HAP-1 (cell line): ENCODE measurements around the gene ZNRF2.

Experiments
- DNase-seq, 2 experiments: peaks; one replicate each; pipeline ENCODE4 v3.0.0-alpha.2; 2016 to 2020; ENCODE audit warnings: low spot score in 2 of 2
- H3K27me3 ChIP-seq: fragments of 250-450 bp; sonication (Bioruptor Pico); 2 replicates; pipeline ENCODE4 v1.5.1; 2020; ENCODE audit warnings: low read depth, mild to moderate bottlenecking, moderate library complexity
- H3K36me3 ChIP-seq: fragments of 250-450 bp; sonication (Bioruptor Pico); replicated peaks from 2 replicates; pipeline ENCODE4 v1.5.1; 2020; ENCODE audit warnings: mild to moderate bottlenecking
- H3K4me1 ChIP-seq: fragments of 250-450 bp; sonication (Bioruptor Pico); 2 replicates; pipeline ENCODE4 v1.5.1; 2020; ENCODE audit warnings: mild to moderate bottlenecking
- H3K4me3 ChIP-seq: fragments of 250-450 bp; sonication (Bioruptor Pico); 2 replicates; pipeline ENCODE4 v1.5.1; 2020; ENCODE audit warnings: mild to moderate bottlenecking, moderate library complexity
- H3K9me3 ChIP-seq: fragments of 250-450 bp; sonication (Bioruptor Pico); 2 replicates; pipeline ENCODE4 v1.5.1; 2020; ENCODE audit warnings: mild to moderate bottlenecking, moderate library complexity
- in situ Hi-C: fragments of 300-500 bp; cut with MboI; formaldehyde crosslinking; loops from 3 replicates; pipeline ENCODE4 v1.14.3; 2020; ENCODE audit warnings: low sequenced_read_pairs, inconsistent platforms, mixed read lengths

The ZNRF2 gene

DNA sequence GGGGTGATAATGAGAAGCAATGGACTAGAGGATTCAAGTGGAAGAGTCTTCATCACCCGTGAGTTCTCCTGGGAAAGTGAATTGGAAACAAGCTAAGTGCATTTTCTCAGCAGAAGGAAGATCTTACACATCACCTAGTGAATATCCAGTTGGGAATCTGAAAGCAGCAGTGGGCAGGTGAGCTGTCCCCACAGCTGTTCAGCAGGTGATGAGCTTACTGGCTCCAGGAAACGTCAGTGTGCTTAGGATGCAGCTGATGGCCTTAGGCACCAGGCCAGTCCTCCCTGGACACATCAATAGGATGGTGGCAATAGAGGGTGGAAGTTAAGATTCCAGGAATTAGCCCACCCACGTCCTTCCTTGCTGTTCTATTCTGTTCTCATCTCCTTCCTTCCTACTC, 127.5 kb downstream of the ZNRF2 start:
- H3K4me1 ChIP-seq = no peaks in the 10 kb centered on the region
- H3K36me3 ChIP-seq = no peaks in the 10 kb centered on the region
- H3K9me3 ChIP-seq = peaks cover 5% of the 10 kb centered on the region
- H3K4me3 ChIP-seq = no peak overlapping the region
- no peaks in the 10 kb centered on the region for H3K27me3 ChIP-seq
- DNase-seq = no peak
- in situ Hi-C loops = loop anchor here (5.0 to 25.0 kb wide), 2 partner anchors 130 to 250 kb away; partner anchors contain the start of gene ZNRF2

DNA sequence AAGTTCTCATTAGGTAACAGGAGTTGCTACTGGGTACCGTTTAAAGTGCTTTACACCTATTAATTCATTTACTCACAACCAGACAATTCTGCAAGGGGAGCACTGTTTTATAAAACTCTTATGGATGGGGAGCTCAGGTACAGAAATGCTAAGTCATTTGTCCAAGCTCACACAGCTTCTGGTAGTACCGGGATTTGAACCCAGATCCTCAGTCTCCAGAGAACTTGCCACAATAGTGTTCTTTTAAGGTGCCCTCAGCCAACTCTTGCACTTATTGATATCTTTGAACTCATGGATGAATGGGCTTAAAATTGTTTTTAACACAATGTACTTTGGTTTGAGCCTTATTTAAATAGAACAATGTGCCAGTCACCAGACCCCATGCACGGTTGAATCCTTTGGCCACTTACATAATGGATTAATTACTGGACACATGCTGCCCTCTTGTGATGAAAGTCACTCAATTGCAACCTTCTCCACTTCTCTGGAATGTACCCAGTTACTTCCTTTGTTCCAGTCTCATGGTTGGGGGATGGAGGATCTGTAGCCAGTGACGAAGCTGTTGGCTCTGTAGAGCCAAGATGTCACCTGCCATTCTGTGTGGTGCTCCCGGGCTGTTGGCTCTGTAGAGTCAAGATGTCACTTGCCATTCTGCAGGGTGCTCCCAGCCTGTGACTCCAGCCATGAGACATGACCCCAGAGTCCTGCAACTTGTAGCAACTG, 128.5 kb downstream of the ZNRF2 start:
- in situ Hi-C loops = loop anchor here (5.0 to 25.0 kb wide), 2 partner anchors 131 to 251 kb away; partner anchors contain the start of gene ZNRF2
- Histone ChIP-seq H3K4me1 (no peaks in the 10 kb centered on the region), H3K36me3 (no peaks in the 10 kb centered on the region), H3K4me3 (no peak overlapping the region), H3K9me3 (peaks cover 5% of the 10 kb centered on the region), H3K27me3 (no peaks in the 10 kb centered on the region)
- DNase-seq = peak; percentile 65 to 81

GRCh38 chr7:30413864-30414263, 129.5 kb downstream of the ZNRF2 start:
- H3K4me3 ChIP-seq = no peak overlapping the region
- no peaks in the 10 kb centered on the region for H3K27me3 ChIP-seq
- H3K36me3 ChIP-seq = no peaks in the 10 kb centered on the region
- DNase-seq = no peak
- H3K9me3 ChIP-seq = peaks cover 5% of the 10 kb centered on the region
- no peaks in the 10 kb centered on the region for H3K4me1 ChIP-seq
- in situ Hi-C loops = loop anchor here (5.0 to 25.0 kb wide), 2 partner anchors 132 to 252 kb away; partner anchors contain the start of gene ZNRF2
